Trophoblast cell (in vitro differentiated cells and primary cell): ENCODE measurements around the gene NDRG3.

Source experiments
- DNase-seq, 2 donors: peaks; one replicate each; pipeline ENCODE4 v3.0.0-alpha.2; 2016
- H2AFZ ChIP-seq: 2 replicates; pipeline ENCODE4 v1.6.1; 2013; ENCODE audit warnings: low read length, moderate library complexity, mild to moderate bottlenecking; ENCODE audit not compliant: insufficient read depth, poor library complexity
- H2AK5ac ChIP-seq: 2 replicates; pipeline ENCODE4 v1.6.1; 2013; ENCODE audit warnings: mild to moderate bottlenecking, low read length
- H2BK120ac ChIP-seq: 2 replicates; pipeline ENCODE4 v1.6.1; 2013; ENCODE audit warnings: low read length, mild to moderate bottlenecking, moderate library complexity; ENCODE audit not compliant: insufficient read depth, poor library complexity
- H2BK12ac ChIP-seq: 2 replicates; pipeline ENCODE4 v1.6.1; 2013; ENCODE audit warnings: mild to moderate bottlenecking, low read length, moderate library complexity
- H2BK5ac ChIP-seq: 2 replicates; pipeline ENCODE4 v1.6.1; 2013; ENCODE audit warnings: low read length, low read depth, moderate library complexity, mild to moderate bottlenecking; ENCODE audit not compliant: poor library complexity
- H3K14ac ChIP-seq: 2 replicates; pipeline ENCODE4 v1.6.1; 2013; ENCODE audit warnings: mild to moderate bottlenecking, low read length
- H3K18ac ChIP-seq: 2 replicates; pipeline ENCODE4 v1.6.1; 2013; ENCODE audit warnings: mild to moderate bottlenecking, low read length
- H3K23ac ChIP-seq: 2 replicates; pipeline ENCODE4 v1.6.1; 2013; ENCODE audit warnings: low read length
- H3K27ac ChIP-seq: 2 replicates; pipeline ENCODE4 v1.5.1; 2013; ENCODE audit warnings: low read depth, mild to moderate bottlenecking, inconsistent platforms, low read length, moderate library complexity
- H3K27me3 ChIP-seq: 2 replicates; pipeline ENCODE4 v1.6.1; 2013; ENCODE audit warnings: inconsistent platforms, mild to moderate bottlenecking, low read length, moderate library complexity; ENCODE audit not compliant: insufficient read depth
- H3K36me3 ChIP-seq, 2 experiments: 1 replicate in 1 of 2; 2 replicates in 1 of 2; pipeline ENCODE4 v1.6.1; 2013; ENCODE audit warnings: low read length in 2 of 2, mild to moderate bottlenecking in 2 of 2, moderate library complexity in 1 of 2; ENCODE audit not compliant: insufficient read depth in 2 of 2, control insufficient read depth in 1 of 2
- H3K4ac ChIP-seq: 2 replicates; pipeline ENCODE4 v1.6.1; 2013; ENCODE audit warnings: low read depth, mild to moderate bottlenecking, low read length, moderate library complexity
- H3K4me1 ChIP-seq, 2 experiments: 1 replicate in 1 of 2; 2 replicates in 1 of 2; pipeline ENCODE4 v1.6.1; 2013; ENCODE audit warnings: low read length in 2 of 2, mild to moderate bottlenecking in 2 of 2, moderate library complexity in 1 of 2; ENCODE audit not compliant: insufficient read depth in 2 of 2, control insufficient read depth in 1 of 2
- H3K4me2 ChIP-seq: 2 replicates; pipeline ENCODE4 v1.6.1; 2013; ENCODE audit warnings: inconsistent platforms, mild to moderate bottlenecking, low read length, moderate library complexity
- H3K4me3 ChIP-seq: 2 replicates; pipeline ENCODE4 v1.5.1; 2013; ENCODE audit warnings: mild to moderate bottlenecking, low read depth, low read length, inconsistent platforms
- H3K79me1 ChIP-seq: one replicate; pipeline ENCODE4 v1.6.1; 2013; ENCODE audit warnings: low read length
- H3K79me2 ChIP-seq: 2 replicates; pipeline ENCODE4 v1.6.1; 2013; ENCODE audit warnings: low read length, mild to moderate bottlenecking; ENCODE audit not compliant: control insufficient read depth, insufficient read depth, poor library complexity
- H3K9ac ChIP-seq: 2 replicates; pipeline ENCODE4 v1.6.1; 2013; ENCODE audit warnings: mild to moderate bottlenecking, low read length
- H3K9me3 ChIP-seq: 2 replicates; pipeline ENCODE4 v1.6.1; 2013; ENCODE audit warnings: low read depth, mild to moderate bottlenecking, control low read depth, inconsistent platforms, low read length; ENCODE audit not compliant: insufficient read depth
- H4K12ac ChIP-seq: 2 replicates; pipeline ENCODE4 v1.6.1; 2013; ENCODE audit warnings: low read depth, mild to moderate bottlenecking, low read length, moderate library complexity
- H4K8ac ChIP-seq: 2 replicates; pipeline ENCODE4 v1.6.1; 2013; ENCODE audit warnings: low read depth, mild to moderate bottlenecking, low read length, moderate library complexity
- H4K91ac ChIP-seq: one replicate; pipeline ENCODE4 v1.6.1; 2013; ENCODE audit warnings: low read depth, mild to moderate bottlenecking, low read length, moderate library complexity
- WGBS: extraction: QIAGEN DNeasy Blood & Tissue Kit; methylation state at CpG from one replicate; pipeline ENCODE4 v1.1.7; 2013; ENCODE audit warnings: missing lambda C conversion rate; ENCODE audit not compliant: insufficient read length, insufficient coverage; ENCODE audit errors: extremely low coverage; 5-methylcytosine and 5-hydroxymethylcytosine counted together

Gene NDRG3

GRCh38 chr20:36654506-36654905 is 91.4 kb downstream of the NDRG3 start:
- Histone ChIP-seq H3K27ac (no peak overlapping the region), H3K9ac (no peak overlapping the region), H3K79me1 (no peaks in the 10 kb centered on the region), H3K4me2 (no peak overlapping the region), H3K4me3 (no peak overlapping the region), H3K36me3 (peaks cover 0 to 3% of the 10 kb centered on the region in 2 experiments), H4K12ac (no peak overlapping the region), H2BK120ac (no peak overlapping the region), H2AFZ (no peak overlapping the region), H4K91ac (no peak overlapping the region), H2BK12ac (no peak overlapping the region), H2BK5ac (no peak overlapping the region), H3K4me1 (no peaks in the 10 kb centered on the region), H3K14ac (no peak overlapping the region), H3K23ac (no peak overlapping the region), H3K27me3 (no peaks in the 10 kb centered on the region), H3K4ac (no peak overlapping the region), H3K9me3 (no peaks in the 10 kb centered on the region), H3K79me2 (no peaks in the 10 kb centered on the region), H3K18ac (no peak overlapping the region), H4K8ac (no peak overlapping the region), H2AK5ac (no peak overlapping the region)
- WGBS = no CpG with 5 or more reads among the region's 8 CpGs
- no peak for DNase-seq

DNA sequence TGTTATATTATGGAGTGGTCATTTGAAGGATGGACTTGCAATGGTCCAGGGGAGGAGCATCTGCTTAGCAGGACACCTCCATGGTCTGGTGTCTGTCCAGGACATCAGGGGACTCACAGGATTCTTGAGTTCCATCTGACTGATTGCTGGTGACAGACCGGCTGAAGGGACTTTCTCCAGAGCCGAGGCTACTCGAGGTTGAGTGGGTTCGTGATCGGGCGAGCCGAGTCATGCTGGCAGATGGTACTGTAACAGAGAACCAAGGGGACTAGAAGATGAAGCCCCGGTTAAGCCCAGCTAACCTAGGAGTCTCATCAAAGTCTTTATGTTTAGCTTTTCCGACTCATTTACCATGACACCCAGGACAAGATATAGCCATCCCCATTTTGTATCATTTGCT is 92.4 kb downstream of the NDRG3 start:
- Histone ChIP-seq H3K14ac (no peak overlapping the region), H2AK5ac (no peak overlapping the region), H4K8ac (no peak overlapping the region), H3K79me1 (no peaks in the 10 kb centered on the region), H3K9ac (no peak overlapping the region), H4K91ac (no peak overlapping the region), H4K12ac (no peak overlapping the region), H3K4me2 (no peak overlapping the region), H3K4me1 (no peaks in the 10 kb centered on the region), H2AFZ (no peak overlapping the region), H2BK120ac (no peak overlapping the region), H2BK12ac (no peak overlapping the region), H3K23ac (no peak overlapping the region), H3K9me3 (no peaks in the 10 kb centered on the region), H3K36me3 (peaks cover 0 to 3% of the 10 kb centered on the region in 2 experiments), H3K4me3 (no peak overlapping the region), H2BK5ac (no peak overlapping the region), H3K4ac (no peak overlapping the region), H3K18ac (no peak overlapping the region), H3K79me2 (no peaks in the 10 kb centered on the region), H3K27me3 (no peaks in the 10 kb centered on the region), H3K27ac (no peak overlapping the region)
- no CpG with 5 or more reads among the region's 9 CpGs for WGBS
- no peak for DNase-seq

- Histone ChIP-seq H3K23ac (no peak overlapping the region), H4K8ac (no peak overlapping the region)
- no peak for DNase-seq
Measured at GRCh38 chr20:36647196-36648121, 98.4 kb downstream of the NDRG3 start.

GRCh38 chr20:36646678-36647077 is 99.2 kb downstream of the NDRG3 start:
- Histone ChIP-seq H4K8ac (no peak overlapping the region), H2BK120ac (no peak overlapping the region), H3K4ac (no peak overlapping the region), H3K36me3 (no peaks in the 10 kb centered on the region), H3K79me1 (no peaks in the 10 kb centered on the region), H4K12ac (no peak overlapping the region), H2AK5ac (no peak overlapping the region), H2BK5ac (no peak overlapping the region), H3K9ac (no peak overlapping the region), H3K27me3 (no peaks in the 10 kb centered on the region), H3K23ac (no peak overlapping the region), H4K91ac (no peak overlapping the region), H3K79me2 (no peaks in the 10 kb centered on the region), H3K4me3 (no peak overlapping the region), H3K9me3 (no peaks in the 10 kb centered on the region), H3K14ac (no peak overlapping the region), H2BK12ac (no peak overlapping the region), H3K4me1 (no peaks in the 10 kb centered on the region), H3K4me2 (no peak overlapping the region), H2AFZ (no peak overlapping the region), H3K18ac (no peak overlapping the region), H3K27ac (no peak overlapping the region)
- no peak for DNase-seq
- WGBS = no CpG with 5 or more reads among the region's 3 CpGs

More at GRCh38 chr20:36647196-36648121, 98.4 kb downstream of the NDRG3 start:
- Histone ChIP-seq H2AK5ac (no peak overlapping the region), H3K36me3 (no peaks in the 10 kb centered on the region), H3K79me2 (no peaks in the 10 kb centered on the region), H2BK12ac (no peak overlapping the region), H3K27me3 (no peaks in the 10 kb centered on the region), H3K9ac (no peak overlapping the region), H2AFZ (no peak overlapping the region), H4K91ac (no peak overlapping the region), H2BK5ac (no peak overlapping the region), H4K12ac (no peak overlapping the region), H3K4me1 (no peaks in the 10 kb centered on the region), H3K4me2 (no peak overlapping the region), H3K4me3 (no peak overlapping the region), H3K14ac (no peak overlapping the region), H3K9me3 (no peaks in the 10 kb centered on the region), H2BK120ac (no peak overlapping the region), H3K27ac (no peak overlapping the region), H3K79me1 (no peaks in the 10 kb centered on the region), H3K18ac (no peak overlapping the region), H3K4ac (no peak overlapping the region)
- WGBS = no CpG with 5 or more reads among the region's 8 CpGs
